HEK293 (cell line): ENCODE results near the gene LBX2.
A peak's percentile ranks its signal among the peaks of the same experiment; 100 is the strongest.

Source experiments
- CTCF ChIA-PET: fragments of 350-600 bp; formaldehyde crosslinking; extraction: SDS; loops from one replicate; lab custom pipeline; 2021; ENCODE audit warnings: antibody characterized with exemption; lab: Yijun Ruan, JAX
- POLR2A ChIA-PET: fragments of 300-600 bp; formaldehyde crosslinking; extraction: SDS; loops from one replicate; lab custom pipeline; 2020; ENCODE audit warnings: antibody characterized with exemption, inconsistent platforms; lab: Yijun Ruan, JAX
- H3K27ac ChIP-seq: fragments of 200-500 bp; sonication (Bioruptor generic); 2 replicates; pipeline ENCODE4 v1.5.1; 2014; ENCODE audit warnings: low read depth, low read length, control low read depth, inconsistent platforms; ENCODE audit errors: extremely low read depth
- H3K36me3 ChIP-seq, 2 experiments: fragments of 200-500 bp in 1 of 2; sonication (Bioruptor generic) in 1 of 2; 1 replicate in 1 of 2; 2 replicates in 1 of 2; pipeline ENCODE4 v1.5.1; 2014 to 2017; ENCODE audit warnings: inconsistent platforms in 2 of 2, low read length in 2 of 2; ENCODE audit not compliant: control insufficient read depth in 2 of 2, insufficient read depth in 1 of 2
- H3K4me1 ChIP-seq: fragments of 200-500 bp; sonication (Bioruptor generic); 2 replicates; pipeline ENCODE4 v1.5.1; 2014; ENCODE audit warnings: mild to moderate bottlenecking, low read length, inconsistent platforms; ENCODE audit not compliant: control insufficient read depth, insufficient read depth
- H3K4me3 ChIP-seq: 2 replicates; pipeline ENCODE4 v1.5.1; 2011; ENCODE audit warnings: low read depth, mild to moderate bottlenecking, control low read depth, low read length, moderate library complexity
- H3K9me3 ChIP-seq: fragments of 200-500 bp; sonication (Bioruptor generic); 2 replicates; pipeline ENCODE4 v1.5.1; 2014; ENCODE audit warnings: low read depth, low read length, inconsistent platforms; ENCODE audit not compliant: control insufficient read depth, insufficient read depth
- BCL6B ChIP-seq: fragments of 450-650 bp; formaldehyde crosslinking; IDR thresholded peaks from 2 replicates; pipeline ENCODE4 v1.5.1; 2017; ENCODE audit warnings: missing biosample characterization, missing genetic modification characterization
- GLIS1 ChIP-seq: fragments of 450-650 bp; formaldehyde crosslinking; IDR thresholded peaks from 2 replicates; pipeline ENCODE4 v1.5.1; 2016; ENCODE audit warnings: missing biosample characterization, missing genetic modification characterization
- KLF1 ChIP-seq: fragments of 450-650 bp; formaldehyde crosslinking; IDR thresholded peaks from 2 replicates; pipeline ENCODE4 v1.5.1; 2016; ENCODE audit warnings: missing biosample characterization, missing genetic modification characterization
- KLF16 ChIP-seq: fragments of 450-650 bp; formaldehyde crosslinking; IDR thresholded peaks from 2 replicates; pipeline ENCODE4 v1.5.1; 2017; ENCODE audit warnings: missing biosample characterization, missing genetic modification characterization
- PRDM10 ChIP-seq: fragments of 450-650 bp; formaldehyde crosslinking; IDR thresholded peaks from 2 replicates; pipeline ENCODE4 v1.5.1; 2016; ENCODE audit warnings: missing biosample characterization, missing genetic modification characterization
- ZBTB44 ChIP-seq: fragments of 450-650 bp; IDR thresholded peaks from 2 replicates; pipeline ENCODE4 v1.5.1; 2018; ENCODE audit warnings: missing biosample characterization, mild to moderate bottlenecking, missing genetic modification characterization
- ZBTB49 ChIP-seq: fragments of 450-650 bp; formaldehyde crosslinking; IDR thresholded peaks from 2 replicates; pipeline ENCODE4 v1.5.1; 2016; ENCODE audit warnings: missing biosample characterization, missing genetic modification characterization, low read depth
- ZFP69B ChIP-seq: fragments of 450-650 bp; formaldehyde crosslinking; IDR thresholded peaks from 2 replicates; pipeline ENCODE4 v1.5.1; 2016; ENCODE audit warnings: missing biosample characterization, missing genetic modification characterization
- ZNF10 ChIP-seq: fragments of 450-650 bp; formaldehyde crosslinking; IDR thresholded peaks from 2 replicates; pipeline ENCODE4 v1.5.1; 2017; ENCODE audit warnings: missing biosample characterization, missing genetic modification characterization
- ZNF175 ChIP-seq: fragments of 450-650 bp; formaldehyde crosslinking; IDR thresholded peaks from 2 replicates; pipeline ENCODE4 v1.5.1; 2016; ENCODE audit warnings: missing biosample characterization, missing genetic modification characterization
- ZNF23 ChIP-seq: fragments of 450-650 bp; formaldehyde crosslinking; IDR thresholded peaks from 2 replicates; pipeline ENCODE4 v1.5.1; 2016; ENCODE audit warnings: missing biosample characterization, missing genetic modification characterization, borderline replicate concordance
- ZNF266 ChIP-seq: fragments of 450-650 bp; formaldehyde crosslinking; IDR thresholded peaks from 2 replicates; pipeline ENCODE4 v1.5.1; 2016; ENCODE audit warnings: missing biosample characterization, missing genetic modification characterization, low read depth
- ZNF292 ChIP-seq: fragments of 450-650 bp; formaldehyde crosslinking; IDR thresholded peaks from 2 replicates; pipeline ENCODE4 v1.5.1; 2016; ENCODE audit warnings: low read depth, missing biosample characterization, missing genetic modification characterization, borderline replicate concordance
- ZNF626 ChIP-seq: fragments of 450-650 bp; sonication (Bioruptor Pico); formaldehyde crosslinking; IDR thresholded peaks from 2 replicates; pipeline ENCODE4 v1.5.1; 2018; ENCODE audit warnings: missing biosample characterization, missing genetic modification characterization, inconsistent platforms
- ZNF660 ChIP-seq: fragments of 450-650 bp; IDR thresholded peaks from 2 replicates; pipeline ENCODE4 v1.5.1; 2018; ENCODE audit warnings: missing biosample characterization, mild to moderate bottlenecking, missing genetic modification characterization
- ZNF664 ChIP-seq: fragments of 450-650 bp; formaldehyde crosslinking; IDR thresholded peaks from 2 replicates; pipeline ENCODE4 v1.5.1; 2016; ENCODE audit warnings: missing biosample characterization, missing genetic modification characterization
- ZNF670 ChIP-seq: fragments of 450-650 bp; formaldehyde crosslinking; IDR thresholded peaks from 2 replicates; pipeline ENCODE4 v1.5.1; 2016; ENCODE audit warnings: missing biosample characterization, missing genetic modification characterization, low read depth
- ZXDB ChIP-seq: fragments of 450-650 bp; formaldehyde crosslinking; IDR thresholded peaks from 2 replicates; pipeline ENCODE4 v1.5.1; 2016; ENCODE audit warnings: missing biosample characterization, missing genetic modification characterization

Gene LBX2

GRCh38 chr2:74512744-74513604 lies 13.6 kb upstream of the LBX2 start (continued):
- TF ChIP-seq ZBTB49 (tag by site-specific recombination) (no peak), ZNF266 (tag by site-specific recombination) (no peak)

GRCh38 chr2:74511104-74511989 lies 11.9 kb upstream of the LBX2 start:
- CTCF ChIA-PET = interaction anchor here (1.2 kb wide), 1 partner anchor 78 kb away, joined by 3 read pairs; no protein-coding TSS in a partner anchor
- TF ChIP-seq ZFP69B (tag by site-specific recombination) (no peak), PRDM10 (tag by site-specific recombination) (peak; percentile 65)
- H3K4me1 ChIP-seq = peaks cover 4% of the 10 kb centered on the region; the same call in 1 of the 2 replicates
- H3K27ac ChIP-seq = no peak overlapping the region
- POLR2A ChIA-PET = interaction anchor here (0.6 to 2.3 kb wide), 5 partner anchors 10 to 427 kb away, joined by 3 to 13 read pairs (median 4); partner anchors contain the start of genes AUP1, CCDC142, HTRA2 and TTC31
- no peaks in the 10 kb centered on the region for H3K36me3 ChIP-seq
- no peak overlapping the region for H3K4me3 ChIP-seq
- no peaks in the 10 kb centered on the region for H3K9me3 ChIP-seq

GRCh38 chr2:74510272-74510671 lies 10.9 kb upstream of the LBX2 start:
- TF ChIP-seq KLF16 (no peak), ZNF23 (tag by site-specific recombination) (no peak), ZXDB (tag by site-specific recombination) (no peak), KLF1 (tag by site-specific recombination) (no peak), ZNF10 (no peak), GLIS1 (no peak), ZNF175 (tag by site-specific recombination) (no peak), BCL6B (tag by site-specific recombination) (no peak), ZNF626 (tag by site-specific recombination) (no peak), ZNF292 (tag by site-specific recombination) (no peak), ZBTB44 (tag by site-specific recombination) (no peak), ZNF664 (tag by site-specific recombination) (no peak), ZNF660 (tag by site-specific recombination) (no peak), ZNF670 (tag by site-specific recombination) (no peak)
- Histone ChIP-seq H3K27ac (no peak overlapping the region), H3K9me3 (no peaks in the 10 kb centered on the region), H3K4me1 (peaks cover 4% of the 10 kb centered on the region; the same call in 1 of the 2 replicates), H3K36me3 (peaks cover 4 to 8% of the 10 kb centered on the region in 2 experiments; a peak in 1 of 3 replicates), H3K4me3 (no peak overlapping the region)
- POLR2A ChIA-PET = interaction anchor here (0.8 to 2.3 kb wide), 4 partner anchors 9 to 52 kb away, joined by 3 to 13 read pairs (median 5); partner anchors contain the start of genes AUP1, CCDC142, HTRA2 and TTC31
- CTCF ChIA-PET = interaction anchor here (0.8 to 1.2 kb wide), 5 partner anchors 19 to 175 kb away, joined by 3 to 4 read pairs (median 3); partner anchors contain the start of genes AUP1 and HTRA2
